Chondrocyte (in vitro differentiated cells): ENCODE measurements around the gene NIBAN1. TPM values are rescaled to one million over a fixed set of nuclear protein-coding genes. Genes with fewer than 3 reads are reported as not detected.

ENCODE experiments used
- DNase-seq: peaks from one replicate; pipeline ENCODE4 v3.0.0; 2021; ENCODE audit warnings: mixed read lengths, low spot score
- H3K27ac Mint-ChIP-seq: one replicate; pipeline ENCODE4 v1.8.0; 2021; ENCODE audit warnings: mild to moderate bottlenecking, moderate library complexity, mixed read lengths; ENCODE audit not compliant: unreplicated experiment
- H3K27me3 Mint-ChIP-seq: 2 replicates; pipeline ENCODE4 v1.8.0; 2021; ENCODE audit warnings: low read depth, mixed read lengths
- H3K36me3 Mint-ChIP-seq: 2 replicates; pipeline ENCODE4 v1.8.0; 2021; ENCODE audit warnings: low read depth, mixed read lengths
- H3K4me1 Mint-ChIP-seq: 2 replicates; pipeline ENCODE4 v1.8.0; 2021; ENCODE audit warnings: low read depth, mild to moderate bottlenecking, mixed read lengths
- H3K4me3 Mint-ChIP-seq: one replicate; pipeline ENCODE4 v1.8.0; 2021; ENCODE audit warnings: mild to moderate bottlenecking, moderate library complexity, mixed read lengths; ENCODE audit not compliant: unreplicated experiment
- H3K9me3 Mint-ChIP-seq: 2 replicates; pipeline ENCODE4 v1.8.0; 2021; ENCODE audit warnings: low read depth, mixed read lengths
- CTCF ChIP-seq: fragments of 200-600 bp; sonication (generic); IDR thresholded peaks from 2 replicates; pipeline ENCODE4 v1.5.0; 2021; ENCODE audit warnings: antibody characterized with exemption, mild to moderate bottlenecking, moderate library complexity
- total RNA-seq: library from RNA; stranded (reverse); gene quantifications from 3 replicates; pipeline ENCODE4 v1.2.1, GENCODE V29; 2021

Gene NIBAN1
- total RNA-seq, 1 donor from 2014 or later, result 101 TPM

- Mint-ChIP-seq H3K9me3 (peaks cover 11% of the 10 kb centered on the region), H3K4me1 (no peaks in the 10 kb centered on the region), H3K27me3 (peaks cover 27% of the 10 kb centered on the region), H3K27ac (no peak overlapping the region), H3K4me3 (no peak overlapping the region), H3K36me3 (peaks cover 5% of the 10 kb centered on the region)
- DNase-seq, result no peak
- TF ChIP-seq CTCF, result no peak
These were observed 20.0 kb upstream of the NIBAN1 start for GRCh38 chr1:184994301-184994700.

- DNase-seq, result no peak
- peaks cover 5% of the 10 kb centered on the region for H3K36me3 Mint-ChIP-seq
- peaks cover 21% of the 10 kb centered on the region for H3K27me3 Mint-ChIP-seq
- H3K27ac Mint-ChIP-seq, result no peak overlapping the region
- no peaks in the 10 kb centered on the region for H3K4me1 Mint-ChIP-seq
- no peak overlapping the region for H3K4me3 Mint-ChIP-seq
- TF ChIP-seq CTCF, result no peak
- peaks cover 11% of the 10 kb centered on the region for H3K9me3 Mint-ChIP-seq
These were observed 18.0 kb upstream of the NIBAN1 start for GRCh38 chr1:184992271-184992670.

GRCh38 chr1:184990204-184990603, 15.9 kb upstream of the NIBAN1 start:
- DNase-seq, result no peak
- Mint-ChIP-seq H3K4me3 (no peak overlapping the region), H3K9me3 (peaks cover 7% of the 10 kb centered on the region), H3K27ac (no peak overlapping the region), H3K36me3 (peaks cover 5% of the 10 kb centered on the region), H3K27me3 (peaks cover 33% of the 10 kb centered on the region), H3K4me1 (no peaks in the 10 kb centered on the region)
- no peak for TF ChIP-seq CTCF

- DNase-seq, result no peak
- H3K27me3 Mint-ChIP-seq, result peaks cover 35% of the 10 kb centered on the region
- no peak for TF ChIP-seq CTCF
- H3K36me3 Mint-ChIP-seq, result no peaks in the 10 kb centered on the region
- H3K4me1 Mint-ChIP-seq, result no peaks in the 10 kb centered on the region
- H3K9me3 Mint-ChIP-seq, result no peaks in the 10 kb centered on the region
- no peak overlapping the region for H3K27ac Mint-ChIP-seq
- H3K4me3 Mint-ChIP-seq, result no peak overlapping the region
These were observed 14.2 kb upstream of the NIBAN1 start for GRCh38 chr1:184988506-184988905.

- Mint-ChIP-seq H3K4me1 (no peaks in the 10 kb centered on the region), H3K9me3 (no peaks in the 10 kb centered on the region), H3K27ac (no peak overlapping the region), H3K4me3 (no peak overlapping the region), H3K27me3 (peaks cover 33% of the 10 kb centered on the region), H3K36me3 (no peaks in the 10 kb centered on the region)
- DNase-seq, result no peak
- TF ChIP-seq CTCF, result no peak
These were observed 13.4 kb upstream of the NIBAN1 start for GRCh38 chr1:184987696-184988095.
